NCI-H748 treated with DMSO at 0.1 percent for 48 hours (cell line): ENCODE results near the gene RAD51B.

Source experiments
- DNase-seq: peaks from one replicate; lab custom pipeline; 2025; lab: John Stamatoyannopoulos, UW

The RAD51B gene

GRCh38 chr14:67900231-67900630 is 80.7 kb downstream of the RAD51B start:
- DNase-seq = no peak

GRCh38 chr14:67908052-67908754 is 88.6 kb downstream of the RAD51B start:
- no peak for DNase-seq

- DNase-seq = no peak
Measured at GRCh38 chr14:67911562-67911961, 92.0 kb downstream of the RAD51B start.

- DNase-seq = no peak
Measured at GRCh38 chr14:67916430-67916829, 96.9 kb downstream of the RAD51B start.

- no peak for DNase-seq
Measured at GRCh38 chr14:67917006-67917405, 97.4 kb downstream of the RAD51B start.

- no peak for DNase-seq
Measured at GRCh38 chr14:67918838-67919237, 99.3 kb downstream of the RAD51B start.

GRCh38 chr14:67919259-67920032 is 99.9 kb downstream of the RAD51B start:
- DNase-seq = no peak

- no peak for DNase-seq
Measured at GRCh38 chr14:67926821-67927220, 107.2 kb downstream of the RAD51B start.

GRCh38 chr14:67927244-67927643 is 107.7 kb downstream of the RAD51B start:
- DNase-seq = no peak

- no peak for DNase-seq
Measured at GRCh38 chr14:67928375-67928774, 108.8 kb downstream of the RAD51B start.

GRCh38 chr14:67932708-67933246 is 113.2 kb downstream of the RAD51B start:
- DNase-seq = no peak

- no peak for DNase-seq
Measured at GRCh38 chr14:67933266-67933665, 113.7 kb downstream of the RAD51B start.

GRCh38 chr14:67934087-67934486 is 114.5 kb downstream of the RAD51B start:
- DNase-seq = peak; percentile 55

- no peak for DNase-seq
Measured at GRCh38 chr14:67934862-67935261, 115.3 kb downstream of the RAD51B start.

- no peak for DNase-seq
Measured at GRCh38 chr14:67935371-67935770, 115.8 kb downstream of the RAD51B start.

GRCh38 chr14:67938071-67938470 is 118.5 kb downstream of the RAD51B start:
- DNase-seq = no peak

- no peak for DNase-seq
Measured at GRCh38 chr14:67940486-67941455, 121.2 kb downstream of the RAD51B start.

- DNase-seq = no peak
Measured at GRCh38 chr14:67941456-67942018, 122.0 kb downstream of the RAD51B start.

- DNase-seq = no peak
Measured at GRCh38 chr14:67942080-67942710, 122.6 kb downstream of the RAD51B start.

GRCh38 chr14:67943947-67944346 is 124.4 kb downstream of the RAD51B start:
- DNase-seq = peak; percentile 62

- DNase-seq = no peak
Measured at GRCh38 chr14:67944605-67945004, 125.0 kb downstream of the RAD51B start.
